DOHH2 (cell line): Measurements from ENCODE around the gene AOC1.

Experiments used
- H3F3A ChIP-seq: fragments of 200-600 bp; sonication (generic), shearing (Covaris generic); 2 replicates; pipeline ENCODE4 v1.6.0; 2016; ENCODE audit warnings: antibody characterized with exemption, mild to moderate bottlenecking; ENCODE audit not compliant: control insufficient read depth, insufficient read depth
- H3K27ac ChIP-seq: fragments of 200-600 bp; sonication (generic); 2 replicates; pipeline ENCODE4 v1.5.1; 2014; ENCODE audit warnings: low read depth, mild to moderate bottlenecking, low read length, moderate library complexity
- H3K27me3 ChIP-seq: fragments of 200-600 bp; sonication (generic); 2 replicates; pipeline ENCODE4 v1.6.1; 2014; ENCODE audit warnings: mild to moderate bottlenecking, low read length, mixed read lengths; ENCODE audit not compliant: control insufficient read depth
- H3K36me3 ChIP-seq: fragments of 200-600 bp; sonication (generic); 2 replicates; pipeline ENCODE4 v1.6.1; 2014; ENCODE audit warnings: mild to moderate bottlenecking, low read length, moderate library complexity, mixed read lengths; ENCODE audit not compliant: control insufficient read depth
- H3K4me1 ChIP-seq: fragments of 200-600 bp; sonication (generic); 2 replicates; pipeline ENCODE4 v1.6.1; 2014; ENCODE audit warnings: mild to moderate bottlenecking, low read length, mixed read lengths; ENCODE audit not compliant: control insufficient read depth
- H3K4me2 ChIP-seq: fragments of 200-600 bp; sonication (generic); 2 replicates; pipeline ENCODE4 v1.6.0; 2014; ENCODE audit warnings: mild to moderate bottlenecking, low read length, moderate library complexity
- H3K4me3 ChIP-seq: fragments of 200-600 bp; sonication (generic); 2 replicates; pipeline ENCODE4 v1.5.1; 2014; ENCODE audit warnings: mild to moderate bottlenecking, low read length, mixed read lengths
- H3K79me2 ChIP-seq: fragments of 200-600 bp; sonication (generic); 2 replicates; pipeline ENCODE4 v1.6.1; 2014; ENCODE audit warnings: mild to moderate bottlenecking, low read length, mixed read lengths; ENCODE audit not compliant: control insufficient read depth
- H3K9me2 ChIP-seq: fragments of 200-600 bp; sonication (generic); replicated peaks from 2 replicates; pipeline ENCODE4 v1.6.1; 2014; ENCODE audit warnings: mild to moderate bottlenecking, low read length, mixed read lengths; ENCODE audit not compliant: control insufficient read depth
- H3K9me3 ChIP-seq: fragments of 200-600 bp; sonication (generic); 2 replicates; pipeline ENCODE4 v1.6.1; 2014; ENCODE audit warnings: antibody characterized with exemption, low read length, mixed read lengths; ENCODE audit not compliant: control insufficient read depth, insufficient read depth
- H4K20me1 ChIP-seq: fragments of 200-600 bp; sonication (generic); 2 replicates; pipeline ENCODE4 v1.6.0; 2014; ENCODE audit warnings: low read depth, mild to moderate bottlenecking, antibody characterized with exemption, low read length, moderate library complexity; ENCODE audit not compliant: control insufficient read depth, insufficient read depth
- EZH2phosphoT487 ChIP-seq: fragments of 200-600 bp; sonication (generic); IDR thresholded peaks from 2 replicates; pipeline ENCODE4 v1.6.1; 2017; ENCODE audit warnings: borderline replicate concordance, mild to moderate bottlenecking, antibody characterized with exemption, low read length, moderate library complexity, mixed read lengths
- TF ChIP-seq, protein P1 (sequence below): fragments of 200-600 bp; sonication (generic); IDR thresholded peaks from one replicate; pipeline ENCODE4 v1.5.1; 2014; ENCODE audit warnings: antibody characterized with exemption, mild to moderate bottlenecking, low read depth, low read length; ENCODE audit not compliant: poor library complexity, severe bottlenecking

Gene AOC1

DNA sequence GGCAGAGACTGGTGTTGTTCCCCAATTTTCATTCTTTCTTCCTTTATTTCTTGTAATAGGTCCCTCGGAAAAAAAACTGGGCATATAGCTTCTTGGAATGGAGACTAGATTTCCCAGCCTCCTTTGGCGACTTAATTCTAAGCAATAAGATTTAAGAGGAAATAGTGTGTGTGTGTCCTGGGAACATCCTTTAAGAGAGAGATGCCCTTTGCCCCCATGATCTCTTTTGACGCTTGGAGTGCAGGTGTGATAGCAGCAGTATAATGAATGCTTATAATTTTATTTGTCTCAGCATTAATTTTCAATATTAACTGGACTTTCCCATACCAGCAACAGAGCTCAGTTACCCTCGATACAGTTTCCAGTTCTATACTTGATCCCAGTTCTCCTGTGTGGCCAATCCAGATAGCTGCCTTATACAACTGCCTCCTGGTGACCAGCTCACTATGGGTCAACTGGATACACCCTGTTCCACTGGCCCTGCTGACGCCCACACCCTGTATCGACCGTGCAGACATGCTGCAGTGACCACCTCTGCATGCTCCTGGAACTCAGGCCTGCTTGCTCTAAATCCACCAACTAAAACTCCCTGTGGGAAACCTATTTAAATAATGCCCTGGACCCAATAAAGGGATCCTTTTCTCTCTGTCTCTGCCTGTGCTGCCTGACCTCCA is 37.9 kb upstream of the AOC1 start:
- no peaks in the 10 kb centered on the region for H3F3A ChIP-seq
- no peaks in the 10 kb centered on the region for H4K20me1 ChIP-seq
- no peak overlapping the region for H3K27ac ChIP-seq
- no peaks in the 10 kb centered on the region for H3K79me2 ChIP-seq
- H3K4me3 ChIP-seq, result no peak overlapping the region
- H3K4me2 ChIP-seq, result no peak overlapping the region
- H3K36me3 ChIP-seq, result no peaks in the 10 kb centered on the region
- no peaks in the 10 kb centered on the region; the same call in 1 of the 2 replicates for H3K27me3 ChIP-seq
- H3K9me2 ChIP-seq, result no peaks in the 10 kb centered on the region
- no peaks in the 10 kb centered on the region for H3K4me1 ChIP-seq
- peaks cover 9% of the 10 kb centered on the region; the same call in 1 of the 2 replicates for H3K9me3 ChIP-seq
- no peak for TF ChIP-seq EZH2phosphoT487
- TF ChIP-seq, protein P1, sequence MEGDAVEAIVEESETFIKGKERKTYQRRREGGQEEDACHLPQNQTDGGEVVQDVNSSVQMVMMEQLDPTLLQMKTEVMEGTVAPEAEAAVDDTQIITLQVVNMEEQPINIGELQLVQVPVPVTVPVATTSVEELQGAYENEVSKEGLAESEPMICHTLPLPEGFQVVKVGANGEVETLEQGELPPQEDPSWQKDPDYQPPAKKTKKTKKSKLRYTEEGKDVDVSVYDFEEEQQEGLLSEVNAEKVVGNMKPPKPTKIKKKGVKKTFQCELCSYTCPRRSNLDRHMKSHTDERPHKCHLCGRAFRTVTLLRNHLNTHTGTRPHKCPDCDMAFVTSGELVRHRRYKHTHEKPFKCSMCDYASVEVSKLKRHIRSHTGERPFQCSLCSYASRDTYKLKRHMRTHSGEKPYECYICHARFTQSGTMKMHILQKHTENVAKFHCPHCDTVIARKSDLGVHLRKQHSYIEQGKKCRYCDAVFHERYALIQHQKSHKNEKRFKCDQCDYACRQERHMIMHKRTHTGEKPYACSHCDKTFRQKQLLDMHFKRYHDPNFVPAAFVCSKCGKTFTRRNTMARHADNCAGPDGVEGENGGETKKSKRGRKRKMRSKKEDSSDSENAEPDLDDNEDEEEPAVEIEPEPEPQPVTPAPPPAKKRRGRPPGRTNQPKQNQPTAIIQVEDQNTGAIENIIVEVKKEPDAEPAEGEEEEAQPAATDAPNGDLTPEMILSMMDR, result no peak

DNA sequence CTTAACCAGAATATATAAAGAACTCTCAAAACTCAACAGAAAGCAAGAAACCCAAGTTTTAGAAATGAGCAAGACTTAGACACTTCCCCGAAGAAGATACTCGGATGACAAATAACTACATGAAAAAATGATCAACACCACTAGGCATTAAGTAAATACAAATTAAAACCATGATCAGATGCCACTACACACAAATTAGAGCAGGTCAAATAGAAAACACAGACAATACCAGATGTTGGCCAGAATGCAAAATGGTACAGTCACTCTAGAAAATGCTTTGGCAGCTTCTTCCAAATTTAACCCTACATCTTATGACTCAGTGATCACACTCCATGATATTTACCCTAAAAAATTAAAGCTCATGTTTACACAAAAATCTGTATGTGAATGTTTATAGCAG is 33.3 kb upstream of the AOC1 start:
- Histone ChIP-seq H4K20me1 (no peaks in the 10 kb centered on the region), H3K4me2 (no peak overlapping the region), H3K4me1 (no peaks in the 10 kb centered on the region), H3F3A (no peaks in the 10 kb centered on the region), H3K27me3 (peaks cover 4% of the 10 kb centered on the region), H3K9me3 (peaks cover 9% of the 10 kb centered on the region; the same call in 1 of the 2 replicates), H3K9me2 (no peaks in the 10 kb centered on the region), H3K79me2 (no peaks in the 10 kb centered on the region), H3K4me3 (no peak overlapping the region), H3K27ac (no peak overlapping the region), H3K36me3 (no peaks in the 10 kb centered on the region)
- TF ChIP-seq EZH2phosphoT487, result no peak
- TF ChIP-seq, protein P1, result no peak

DNA sequence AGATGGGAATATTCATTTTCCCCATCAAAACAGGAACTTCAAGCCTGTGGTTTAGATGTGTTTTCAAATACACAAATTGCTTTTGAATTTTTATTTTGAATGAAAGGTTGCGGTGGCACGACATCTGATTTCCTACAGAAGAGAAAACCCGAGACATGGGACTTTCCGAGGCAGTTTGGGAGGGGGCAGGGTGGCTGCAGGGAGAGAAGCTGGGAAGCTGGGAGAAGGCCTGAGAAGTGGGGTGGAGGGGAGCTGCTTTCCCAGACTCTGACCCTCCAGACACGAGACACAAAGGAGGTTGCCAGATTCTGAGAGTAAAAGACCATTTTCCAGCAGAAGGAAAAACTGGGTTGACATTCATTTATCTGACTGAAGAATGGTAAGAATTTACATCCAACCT is 32.2 kb upstream of the AOC1 start:
- Histone ChIP-seq H3K36me3 (no peaks in the 10 kb centered on the region), H3K27ac (no peak overlapping the region), H3K9me2 (no peaks in the 10 kb centered on the region), H4K20me1 (no peaks in the 10 kb centered on the region), H3K4me1 (no peaks in the 10 kb centered on the region), H3K79me2 (no peaks in the 10 kb centered on the region), H3K9me3 (0 out of 2 replicates have a peak, but pooled peaks cover 5% of the 10 kb centered on the region), H3K4me2 (no peak overlapping the region), H3K4me3 (no peak overlapping the region), H3F3A (no peaks in the 10 kb centered on the region), H3K27me3 (peaks cover 4% of the 10 kb centered on the region)
- TF ChIP-seq EZH2phosphoT487, result no peak

DNA sequence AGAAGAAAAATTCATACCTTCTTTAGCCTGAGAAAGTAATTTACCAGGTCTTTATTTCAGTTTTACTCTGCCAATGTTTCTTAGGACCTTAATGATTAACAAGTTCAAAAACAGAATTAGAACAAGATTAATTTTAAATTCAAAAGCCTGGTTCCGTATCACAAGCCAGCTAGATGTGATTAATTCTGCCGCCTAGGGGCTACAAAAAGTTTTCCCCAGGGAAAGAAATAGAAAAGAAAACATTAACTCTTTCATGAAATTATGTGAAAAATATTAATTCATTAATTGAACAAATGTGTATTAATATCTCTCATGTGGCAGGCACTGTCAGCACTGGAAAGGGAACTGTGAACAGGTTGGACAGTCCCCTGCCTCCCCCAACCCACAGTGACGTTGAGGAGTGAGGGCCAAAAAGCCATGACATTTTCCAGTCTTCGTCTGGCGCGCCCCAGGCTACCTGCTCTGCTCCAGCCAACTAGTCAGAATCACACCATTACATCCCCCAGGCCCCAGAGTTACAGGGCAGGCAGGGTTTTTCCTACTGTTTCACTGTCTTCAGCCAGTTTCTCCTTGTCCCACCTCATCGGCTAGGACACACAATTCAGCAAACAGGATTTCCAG is 31.6 kb upstream of the AOC1 start:
- Histone ChIP-seq H3K27ac (no peak overlapping the region), H4K20me1 (no peaks in the 10 kb centered on the region), H3K4me1 (no peaks in the 10 kb centered on the region), H3K27me3 (peaks cover 4% of the 10 kb centered on the region), H3K4me2 (no peak overlapping the region), H3K79me2 (no peaks in the 10 kb centered on the region), H3K36me3 (no peaks in the 10 kb centered on the region), H3K9me2 (no peaks in the 10 kb centered on the region), H3F3A (no peaks in the 10 kb centered on the region), H3K9me3 (0 out of 2 replicates have a peak, but pooled peaks cover 4% of the 10 kb centered on the region), H3K4me3 (no peak overlapping the region)
- no peak for TF ChIP-seq EZH2phosphoT487
- TF ChIP-seq, protein P1, result no peak
